Spleen (tissue), 11 donors: ENCODE measurements around the gene NUP210. TPM values are rescaled to one million over a fixed set of nuclear protein-coding genes. Genes with fewer than 3 reads are reported as not detected.

ENCODE experiments used
- DNase-seq: peaks from one replicate; pipeline ENCODE4 v3.0.0-alpha.2; 2020
- H3K27ac ChIP-seq, 8 donors: fragments of 200-600 bp; sonication (generic) in 7 of 8; 1 replicate in 4 of 8; 2 replicates in 4 of 8; pipeline versions ENCODE4 v1.5.0 to v1.8.0; 2016 to 2021; ENCODE audit warnings: inconsistent platforms in 4 of 8, mild to moderate bottlenecking in 4 of 8, moderate library complexity in 1 of 8
- H3K27me3 ChIP-seq, 7 donors: fragments of 200-600 bp; sonication (generic) in 6 of 7; replicated peaks in 1 of 7; 1 replicate in 4 of 7; 2 replicates in 3 of 7; pipeline versions ENCODE4 v1.5.0 to v1.8.0; 2016 to 2021; ENCODE audit warnings: inconsistent platforms in 3 of 7, mild to moderate bottlenecking in 1 of 7
- H3K36me3 ChIP-seq, 6 donors: fragments of 200-600 bp; sonication (generic) in 5 of 6; 1 replicate in 4 of 6; 2 replicates in 2 of 6; pipeline versions ENCODE4 v1.5.0 to v1.8.0; 2016 to 2021; ENCODE audit warnings: inconsistent platforms in 2 of 6
- H3K4me1 ChIP-seq, 6 donors: fragments of 200-600 bp; sonication (generic) in 5 of 6; 1 replicate in 3 of 6; 2 replicates in 3 of 6; pipeline versions ENCODE4 v1.5.0 to v1.8.0; 2016 to 2021; ENCODE audit warnings: inconsistent platforms in 3 of 6
- H3K4me3 ChIP-seq, 8 donors: fragments of 200-600 bp; sonication (generic) in 7 of 8; 1 replicate in 4 of 8; 2 replicates in 4 of 8; pipeline versions ENCODE4 v1.5.0 to v1.8.0; 2016 to 2021; ENCODE audit warnings: inconsistent platforms in 4 of 8, mild to moderate bottlenecking in 4 of 8, moderate library complexity in 2 of 8
- H3K9me3 ChIP-seq, 8 donors: fragments of 200-600 bp; sonication (generic) in 7 of 8; 1 replicate in 4 of 8; 2 replicates in 4 of 8; pipeline versions ENCODE4 v1.5.0 to v1.8.0; 2016 to 2021; ENCODE audit warnings: inconsistent platforms in 4 of 8
- CTCF ChIP-seq, 11 experiments: fragments of 200-600 bp in 7 of 11; fragments of 450-650 bp in 4 of 11; sonication (generic) in 4 of 11; IDR thresholded peaks in 8 of 11; conservative IDR thresholded peaks in 3 of 11; 1 replicate in 7 of 11; 2 replicates in 4 of 11; pipeline versions ENCODE4 v1.4.0 to v1.8.0; 2016 to 2021; ENCODE audit warnings: antibody characterized with exemption in 11 of 11, inconsistent platforms in 4 of 11, mild to moderate bottlenecking in 1 of 11
- POLR2A ChIP-seq, 3 donors: fragments of 450-650 bp; IDR thresholded peaks; one replicate each; pipeline ENCODE4 v1.5.1; 2017; ENCODE audit warnings: antibody characterized with exemption in 3 of 3, mild to moderate bottlenecking in 1 of 3
- POLR2AphosphoS5 ChIP-seq, 3 donors: sonication (generic); formaldehyde crosslinking; IDR thresholded peaks; one replicate each; pipeline ENCODE4 v1.5.1; 2017; ENCODE audit warnings: antibody characterized with exemption in 3 of 3
- WGBS, 5 donors: extraction: QIAGEN DNeasy Blood & Tissue Kit in 3 of 5; methylation state at CpG; one replicate each; pipeline versions ENCODE4 v1.1.5 to v1.1.7; 2013 to 2018; 5-methylcytosine and 5-hydroxymethylcytosine counted together
- intact Hi-C: fragments of 100-400 bp; cut with DNase I; formaldehyde crosslinking; loops from one replicate; pipeline ENCODE4 v1.15.0; 2023; ENCODE audit warnings: low total_unique reads
- polyA plus RNA-seq, 3 donors: library from polyadenylated mRNA; stranded (reverse); fragments of 200-250 nt; gene quantifications; one replicate each; pipeline ENCODE4 v1.2.1, GENCODE V29; 2013
- total RNA-seq, 7 donors: library from RNA; depleted of rRNA in 3 of 7; stranded (reverse); fragments of >200 nt in 3 of 7; fragmentation: NEBNext Ultra II Directional in 4 of 7; extraction: Animal tissue kit (Norgen Biotek cat#: 25700) in 4 of 7; gene quantifications; one replicate each; pipeline versions ENCODE4 v1.1.0 to v1.2.1, GENCODE V29; 2016 to 2021
- donor health status: healthy with polysubstance abuse.
- donor health status: DM: no; HTN: no; CAD: no; lungs with moderate emphysema.
- donor health status: DM: no; HTN: no; CAD: no.
- donor health status: Bipolar disorder and iron deficiency.
- donor health status: healthy.
- donor health status: DM: no; HTN: no; CAD: no.
- donor health status: DM: yes; HTN: yes; CAD: no.

Gene NUP210
- total and polyA plus RNA-seq, 10 donors: 20.1 to 76.8 (median 58.2) TPM

GRCh38 chr3:13389378-13389777 is 30.7 kb downstream of the NUP210 start:
- WGBS, 5 donors: 82 to 97% (median 90%) methylated on average over 7 of the region's 7 CpGs
- intact Hi-C loops: no loop called here
- Histone ChIP-seq H3K9me3 (no peaks in the 10 kb centered on the region), H3K27ac (no peak overlapping the region), H3K4me1 (peaks cover 0 to 10% (median 0%) of the 10 kb centered on the region in 6 donors), H3K36me3 (peaks cover 0 to 100% (median 85%) of the 10 kb centered on the region in 6 donors), H3K27me3 (no peaks in the 10 kb centered on the region), H3K4me3 (no peak overlapping the region)
- no peak for TF ChIP-seq CTCF (IDR thresholded peaks at IDR 0.05 in 8 of 11, conservative IDR thresholded peaks at IDR 0.05 in 3 of 11)
- TF ChIP-seq POLR2A (IDR thresholded peaks at IDR 0.05): no peak
- no peak for TF ChIP-seq POLR2AphosphoS5 (IDR thresholded peaks at IDR 0.05)
- DNase-seq: no peak

- H3K4me1 ChIP-seq: peaks cover 0 to 10% (median 0%) of the 10 kb centered on the region in 6 donors
- no peak for DNase-seq
- H3K4me3 ChIP-seq: no peak overlapping the region
- intact Hi-C loops: no loop called here
- no peaks in the 10 kb centered on the region for H3K27me3 ChIP-seq
- no peaks in the 10 kb centered on the region for H3K9me3 ChIP-seq
- TF ChIP-seq POLR2A (IDR thresholded peaks at IDR 0.05) (no peak), POLR2AphosphoS5 (IDR thresholded peaks at IDR 0.05) (peak in 1 of 3 donors; percentile 14), CTCF (IDR thresholded peaks at IDR 0.05 in 8 of 11, conservative IDR thresholded peaks at IDR 0.05 in 3 of 11) (no peak)
- 93 to 98% (median 95%) methylated on average over 11 to 13 of the region's 13 CpGs for WGBS, 5 donors
- H3K27ac ChIP-seq: no peak overlapping the region
- H3K36me3 ChIP-seq: peaks cover 0 to 100% (median 86%) of the 10 kb centered on the region in 6 donors
Measured at GRCh38 chr3:13388816-13389215, 31.3 kb downstream of the NUP210 start.

- TF ChIP-seq POLR2AphosphoS5 (IDR thresholded peaks at IDR 0.05) (no peak), POLR2A (IDR thresholded peaks at IDR 0.05) (no peak), CTCF (IDR thresholded peaks at IDR 0.05 in 8 of 11, conservative IDR thresholded peaks at IDR 0.05 in 3 of 11) (no peak)
- WGBS, 5 donors: 67 to 95% (median 67%) methylated on average over 3 of the region's 3 CpGs
Measured at GRCh38 chr3:13385373-13385965, 34.7 kb downstream of the NUP210 start.

GRCh38 chr3:13380971-13381370 is 39.2 kb downstream of the NUP210 start:
- H3K27ac ChIP-seq: no peak overlapping the region
- H3K36me3 ChIP-seq: peaks cover 0 to 100% (median 81%) of the 10 kb centered on the region in 6 donors
- peaks cover 0 to under 1% (median 0%) of the 10 kb centered on the region in 6 donors for H3K4me1 ChIP-seq
- H3K27me3 ChIP-seq: no peaks in the 10 kb centered on the region
- intact Hi-C loops: no loop called here
- H3K4me3 ChIP-seq: no peak overlapping the region
- no peaks in the 10 kb centered on the region for H3K9me3 ChIP-seq
- DNase-seq: no peak
- TF ChIP-seq POLR2A (IDR thresholded peaks at IDR 0.05) (no peak), CTCF (IDR thresholded peaks at IDR 0.05 in 8 of 11, conservative IDR thresholded peaks at IDR 0.05 in 3 of 11) (no peak), POLR2AphosphoS5 (IDR thresholded peaks at IDR 0.05) (no peak)

More at GRCh38 chr3:13385373-13385965, 34.7 kb downstream of the NUP210 start:
- no peak for DNase-seq
- Histone ChIP-seq H3K4me3 (no peak overlapping the region), H3K4me1 (peaks cover 0 to 10% (median 0%) of the 10 kb centered on the region in 6 donors), H3K9me3 (no peaks in the 10 kb centered on the region), H3K27ac (no peak overlapping the region), H3K27me3 (no peaks in the 10 kb centered on the region), H3K36me3 (peaks cover 0 to 100% (median 78%) of the 10 kb centered on the region in 6 donors)
- intact Hi-C loops: no loop called here
